Dermis microvascular lymphatic vessel endothelial cell (primary cell): ENCODE results near the gene HBQ1. TPM values are rescaled to one million over a fixed set of nuclear protein-coding genes. Genes with fewer than 3 reads are reported as not detected.
"Not testable (repeated sequence)": the region's sequence is repeated elsewhere in the genome, so short reads cannot be mapped to it uniquely, and the experiment has no call there.

Experiments used
- DNase-seq, 2 donors: peaks; one replicate each; pipeline versions ENCODE4 v3.0.0 to v3.0.0-alpha.2; 2010; ENCODE audit warnings: low read depth in 2 of 2
- total RNA-seq: library from RNA; depleted of rRNA; stranded (reverse); fragments of >200 nt; gene quantifications from 2 replicates; pipeline ENCODE4 v1.2.1, GENCODE V29; 2014

The HBQ1 gene
- total RNA-seq, 1 donor from 2014 or later = 1.4 TPM

DNA sequence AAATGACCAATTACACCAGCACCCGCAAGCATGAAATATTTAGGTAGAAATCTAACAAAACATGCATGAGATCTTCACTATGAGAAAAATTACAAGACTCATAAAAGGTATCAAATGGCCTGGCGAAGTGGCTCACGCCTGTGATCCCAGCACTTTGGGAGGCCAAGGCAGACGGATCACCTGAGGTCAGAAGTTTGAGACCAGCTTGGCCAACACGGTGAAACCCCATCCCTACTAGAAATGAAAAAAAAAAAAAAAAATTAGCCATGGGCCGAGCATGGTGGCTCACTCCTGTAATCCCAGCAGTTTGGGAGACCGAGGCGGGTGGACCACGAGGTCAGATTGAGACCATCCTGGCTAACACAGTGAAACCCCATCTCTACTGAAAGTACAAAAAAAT is 23.8 kb downstream of the HBQ1 start:
- not testable (repeated sequence) for DNase-seq

DNA sequence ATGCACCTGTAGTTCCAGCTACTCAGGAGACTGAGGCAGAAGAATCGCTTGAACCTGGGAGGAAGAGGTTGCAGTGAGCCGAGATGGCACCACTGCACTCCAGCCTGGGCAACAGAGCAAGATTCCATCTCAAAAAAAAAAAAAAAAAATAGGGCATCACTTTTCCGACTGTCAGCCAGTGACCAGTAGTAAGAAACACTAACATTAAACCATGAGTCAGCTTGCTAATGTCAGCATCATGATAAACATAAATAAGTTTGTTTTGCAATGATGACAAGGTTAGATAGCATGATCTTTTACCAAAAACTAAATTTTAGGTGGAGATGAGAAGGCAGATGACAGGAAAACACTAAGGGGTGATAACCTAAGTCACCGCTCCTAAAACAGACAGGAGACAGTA is 29.1 kb downstream of the HBQ1 start:
- DNase-seq = not testable (repeated sequence)

DNA sequence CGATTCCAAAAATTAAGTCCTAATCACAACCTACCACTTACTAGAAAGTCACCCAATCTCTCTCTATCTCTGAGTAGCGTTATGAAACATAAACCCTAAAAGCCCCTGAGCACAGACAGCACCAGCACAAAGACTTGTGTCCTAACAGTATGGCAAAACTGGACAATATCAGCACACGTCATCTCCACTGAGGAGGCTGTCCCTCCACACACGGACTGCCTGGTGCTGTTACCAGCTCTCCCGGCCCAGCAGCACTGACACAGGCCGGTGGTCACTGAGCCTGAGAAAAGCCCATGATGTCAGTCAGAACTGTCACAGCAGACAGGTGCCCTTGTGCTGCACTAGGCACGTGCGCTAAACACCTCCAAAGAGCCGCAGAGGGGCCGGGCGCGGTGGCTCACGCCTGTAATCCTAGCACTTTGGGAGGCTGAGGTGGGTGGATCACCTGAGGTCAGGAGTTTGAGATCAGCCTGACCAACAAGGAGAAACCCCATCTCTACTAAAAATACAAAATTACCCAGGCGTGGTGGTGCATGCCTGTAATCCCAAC is 31.4 kb downstream of the HBQ1 start:
- DNase-seq = not testable (repeated sequence)

DNA sequence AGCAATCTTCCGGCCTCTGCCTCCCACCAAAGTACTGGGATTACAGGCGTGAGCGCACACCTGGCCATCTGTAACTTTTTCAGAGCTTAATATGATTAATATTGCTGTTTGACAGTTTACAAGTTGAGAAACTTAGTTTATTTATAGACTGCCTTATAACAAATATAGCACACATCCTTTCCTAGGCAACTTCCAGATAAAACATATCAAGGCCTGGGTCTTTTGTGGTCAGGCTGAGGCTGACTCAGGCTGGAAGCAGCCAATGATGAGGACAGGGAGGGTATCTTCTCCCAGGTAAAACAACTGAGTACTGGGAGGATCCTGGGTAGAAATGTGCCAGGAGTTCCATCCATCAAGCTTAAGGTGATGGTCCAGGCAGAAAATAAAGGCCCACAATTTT is 32.7 kb downstream of the HBQ1 start:
- no peak for DNase-seq

DNA sequence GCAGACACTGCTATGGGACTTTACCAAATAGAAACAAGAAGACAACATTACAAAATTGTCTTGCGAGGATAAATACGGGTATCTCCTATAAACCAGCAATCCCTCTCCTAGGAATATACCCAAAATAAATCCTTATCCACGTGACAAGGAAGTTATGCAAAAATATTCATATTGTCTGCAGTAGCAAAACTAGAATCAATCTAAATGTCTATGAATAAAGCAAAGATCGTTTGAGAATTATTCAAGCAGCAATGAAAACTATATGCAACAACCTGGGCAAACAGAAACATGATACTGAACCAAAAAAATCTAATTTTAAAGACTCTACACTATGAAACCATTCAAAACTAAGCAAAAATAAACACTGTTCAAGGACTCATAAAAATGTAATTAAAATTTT is 39.8 kb downstream of the HBQ1 start:
- no peak for DNase-seq

DNA sequence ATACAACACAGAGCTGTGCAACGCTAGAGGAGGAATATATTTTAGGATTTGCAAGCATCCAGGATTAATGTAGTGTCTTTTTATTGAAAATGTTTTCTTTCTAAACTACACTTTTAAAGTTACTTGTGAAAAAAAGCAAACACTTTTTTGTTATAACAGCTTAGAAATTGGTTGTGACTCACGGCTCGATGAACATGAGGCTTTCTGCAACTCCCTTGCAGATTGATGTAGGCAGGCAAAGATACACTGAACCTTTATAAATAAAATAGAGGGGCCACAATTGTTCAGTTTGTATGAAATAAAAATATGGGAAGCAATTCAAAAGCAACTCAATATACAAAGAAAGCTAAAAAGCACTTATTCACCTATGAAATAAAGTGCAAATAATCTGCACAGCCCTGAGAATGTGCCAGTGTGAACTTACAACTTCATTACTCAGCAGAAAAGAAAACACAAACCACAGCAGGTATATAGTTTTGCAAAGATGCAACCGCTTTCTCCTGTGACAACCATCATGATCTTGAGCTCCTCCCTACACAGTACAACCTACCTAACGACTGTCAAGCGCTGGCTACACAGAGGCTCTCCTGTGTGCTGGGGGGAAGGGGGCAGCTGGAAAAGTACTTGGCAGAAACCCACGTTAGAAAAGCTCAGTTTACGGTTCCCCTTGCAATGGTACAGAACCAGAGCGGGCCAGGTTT is 48.0 kb downstream of the HBQ1 start:
- DNase-seq = peak; percentile 5 to 41

DNA sequence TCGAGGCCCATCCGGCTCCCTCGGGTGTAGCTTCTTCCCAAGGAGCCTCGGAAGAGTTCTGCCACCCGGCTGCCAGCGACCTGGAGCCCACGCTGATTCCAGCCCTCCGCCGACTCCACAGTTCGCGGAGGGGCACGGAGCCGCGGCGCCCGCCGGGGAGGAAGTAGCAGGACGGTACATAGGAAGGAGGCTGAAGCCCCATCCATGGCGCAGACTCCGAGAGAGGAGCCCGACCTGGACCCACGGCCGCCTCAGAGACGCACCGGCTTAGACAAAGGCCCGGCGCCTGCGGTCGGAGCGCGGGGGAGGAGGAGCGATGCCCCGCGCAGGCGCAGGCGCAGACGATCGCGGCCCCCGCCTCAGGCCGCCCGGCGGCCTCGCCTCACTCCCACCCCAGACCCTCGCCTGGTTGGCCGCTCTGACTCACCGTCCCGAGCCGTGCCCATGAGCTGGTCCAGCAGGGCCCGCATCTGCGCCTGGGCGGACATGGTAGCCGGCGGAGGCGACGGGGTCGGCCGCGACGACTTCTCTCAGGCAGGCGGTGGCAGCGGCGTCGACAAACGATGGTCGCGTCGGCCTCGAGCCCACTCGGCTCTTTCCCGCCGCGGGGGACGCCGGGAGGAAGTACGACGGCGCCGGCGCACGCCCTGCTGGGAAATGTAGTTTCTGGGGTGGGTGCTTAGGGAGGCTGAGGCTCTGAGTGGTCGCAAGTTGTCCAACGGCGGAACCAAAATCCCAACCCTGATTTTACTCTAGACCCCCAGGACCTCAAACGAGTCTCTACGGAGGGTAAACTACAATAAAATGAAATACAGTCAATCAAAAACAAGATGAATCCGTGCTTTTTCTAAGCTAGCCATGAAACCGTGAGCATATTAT is 48.8 kb downstream of the HBQ1 start, which contains the start of gene LUC7L:
Gene LUC7L (minus strand): TSS at position 598 of the 879 bp plus-strand sequence. CDS start 110 bp downstream, at position 488.
- peak; percentile 69 to 88 for DNase-seq

DNA sequence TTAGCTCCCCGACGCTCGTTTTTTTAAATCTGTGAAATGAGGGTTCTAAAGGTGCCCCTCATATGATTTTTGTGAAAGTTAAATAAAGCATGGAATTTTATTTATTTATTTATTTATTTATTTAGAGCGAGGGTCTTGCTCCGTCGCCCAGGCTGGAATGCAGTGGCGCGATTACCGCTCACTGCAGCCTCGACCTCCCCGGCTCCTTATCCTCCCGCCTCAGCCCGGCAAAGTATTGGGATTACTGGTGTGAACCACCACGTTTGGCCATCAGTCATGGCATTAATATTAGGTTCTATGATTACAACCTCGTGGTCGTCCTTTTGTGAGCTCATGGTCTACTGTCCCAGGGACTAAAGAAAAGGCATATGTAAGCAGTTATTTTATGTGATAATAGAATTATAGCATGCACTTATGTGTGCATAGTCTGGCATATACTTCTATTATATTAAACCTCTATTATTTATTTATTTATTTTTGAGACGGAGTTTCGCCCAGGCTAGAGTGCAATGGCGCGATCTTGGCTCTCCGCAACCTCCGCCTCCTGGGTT is 49.5 kb downstream of the HBQ1 start:
- DNase-seq = no peak

DNA sequence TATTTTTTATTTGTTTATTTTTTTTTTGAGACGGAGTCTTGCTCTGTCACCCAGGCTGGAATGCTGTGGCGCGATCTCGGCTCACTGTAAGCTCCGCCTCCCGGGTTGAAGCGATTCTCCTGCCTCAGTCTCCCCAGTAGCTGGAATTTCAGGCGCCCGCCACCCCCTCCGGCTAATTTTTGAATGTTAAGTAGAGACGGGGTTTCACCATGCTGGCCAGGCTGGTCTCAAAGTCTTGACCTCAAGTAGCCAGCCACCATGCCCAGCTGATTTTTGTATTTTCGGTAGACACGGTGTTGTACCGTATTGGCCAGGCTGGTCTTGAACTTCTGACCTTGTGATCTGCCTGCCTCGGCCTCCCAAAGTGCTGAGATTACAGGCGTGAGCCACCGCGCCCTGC is 50.1 kb downstream of the HBQ1 start:
- not testable (repeated sequence) for DNase-seq

Other genes with a start within 250 kb of the HBQ1 start
- gene POLR3K, start 126.9 kb upstream of the HBQ1 start, total RNA-seq = 4.9 and 5.7 TPM in 2 replicates
- 15.6 and 27.1 TPM in 2 replicates for gene SNRNP25, start 126.6 kb upstream of the HBQ1 start, total RNA-seq
- 14.5 and 22.6 TPM in 2 replicates for gene RHBDF1, start 107.8 kb upstream of the HBQ1 start, total RNA-seq
- gene MPG, start 102.2 kb upstream of the HBQ1 start, total RNA-seq = 187 and 208 TPM in 2 replicates
- gene NPRL3, start 41.8 kb upstream of the HBQ1 start, total RNA-seq = 3.2 and 8.0 TPM in 2 replicates
- not detected in 2 replicates for gene HBZ, start 27.8 kb upstream of the HBQ1 start, total RNA-seq
- gene HBM, start 14.5 kb upstream of the HBQ1 start, total RNA-seq = not detected in 2 replicates
- gene HBA2, start 7.6 kb upstream of the HBQ1 start, total RNA-seq = 0.51 TPM in 1 of 2 replicates, not detected in the other
- gene HBA1, start 3.8 kb upstream of the HBQ1 start, total RNA-seq = not detected in 2 replicates
- gene LUC7L, start 49.0 kb downstream of the HBQ1 start, total RNA-seq = 27.6 and 31.2 TPM in 2 replicates
- 33.1 and 58.9 TPM in 2 replicates for gene FAM234A, start 54.4 kb downstream of the HBQ1 start, total RNA-seq
- 0.26 and 0.38 TPM in 2 replicates for gene RGS11, start 95.5 kb downstream of the HBQ1 start, total RNA-seq
- 0.13 TPM in 1 of 2 replicates, not detected in the other for gene ARHGDIG, start 100.1 kb downstream of the HBQ1 start, total RNA-seq
- under 0.01 TPM in 1 of 2 replicates, not detected in the other for gene PDIA2, start 102.7 kb downstream of the HBQ1 start, total RNA-seq
- 13.6 and 19.7 TPM in 2 replicates for gene AXIN1, start 172.3 kb downstream of the HBQ1 start, total RNA-seq
- gene MRPL28, start 190.1 kb downstream of the HBQ1 start, total RNA-seq = 60.3 and 77.0 TPM in 2 replicates
- 66.6 and 120 TPM in 2 replicates for gene PGAP6, start 201.5 kb downstream of the HBQ1 start, total RNA-seq
- 45.4 and 50.3 TPM in 2 replicates for gene NME4, start 216.7 kb downstream of the HBQ1 start, total RNA-seq
- 11.4 and 19.2 TPM in 2 replicates for gene DECR2, start 221.4 kb downstream of the HBQ1 start, total RNA-seq
- 19.0 and 48.9 TPM in 2 replicates for gene RAB11FIP3, start 245.2 kb downstream of the HBQ1 start, total RNA-seq